ENCODE measurements around the gene IRX4.

IRX4 gene
- 0 reads per million in 2 donors for total RNA-seq

GRCh38 chr5:1882337-1883119, at the start of gene IRX4:
Gene IRX4, minus strand, starts transcription at chr5:1882925. Its CDS starts 278 bp downstream, at chr5:1882647.
- DNase-seq, result no peak

DNA sequence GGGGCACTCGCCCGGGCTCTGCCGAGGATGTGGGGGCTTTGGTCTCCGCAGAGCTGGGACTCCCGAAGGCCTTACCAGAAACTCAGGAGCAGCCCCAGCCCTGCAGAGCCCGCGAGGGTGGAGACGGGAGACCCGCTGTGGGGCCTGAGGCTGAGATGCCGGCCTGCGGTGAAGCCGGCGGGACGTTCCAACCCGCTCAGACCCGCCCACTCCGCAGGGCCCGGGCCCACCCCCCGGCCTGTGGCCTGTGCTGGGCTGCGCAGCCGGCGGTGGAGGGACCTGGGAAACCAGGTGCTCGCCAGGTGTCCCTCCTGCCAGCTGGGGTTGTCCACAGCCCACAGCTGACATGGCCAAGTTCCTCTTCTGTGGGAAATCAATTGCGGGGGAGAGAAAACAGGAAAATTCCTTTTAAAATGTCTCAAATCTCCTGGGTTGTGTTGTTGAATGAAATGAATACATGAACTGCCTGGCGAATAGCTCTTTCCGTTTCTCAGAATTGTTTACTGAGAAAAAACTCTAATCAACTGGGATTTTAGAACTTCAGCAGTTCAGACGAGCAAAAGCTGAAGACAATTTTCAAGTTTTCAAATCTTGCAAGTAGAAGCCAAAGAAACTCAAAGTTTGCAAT, 49.0 kb upstream of the IRX4 start:
- DNase-seq, result no peak

- no peak for DNase-seq
Observed at GRCh38 chr5:1930880-1931603, 48.3 kb upstream of the IRX4 start.

GRCh38 chr5:1930501-1930879, 47.8 kb upstream of the IRX4 start:
- DNase-seq, result no peak

GRCh38 chr5:1929108-1929991, 46.6 kb upstream of the IRX4 start:
- DNase-seq, result no peak

GRCh38 chr5:1926471-1927341, 44.0 kb upstream of the IRX4 start:
- no peak for DNase-seq

DNA sequence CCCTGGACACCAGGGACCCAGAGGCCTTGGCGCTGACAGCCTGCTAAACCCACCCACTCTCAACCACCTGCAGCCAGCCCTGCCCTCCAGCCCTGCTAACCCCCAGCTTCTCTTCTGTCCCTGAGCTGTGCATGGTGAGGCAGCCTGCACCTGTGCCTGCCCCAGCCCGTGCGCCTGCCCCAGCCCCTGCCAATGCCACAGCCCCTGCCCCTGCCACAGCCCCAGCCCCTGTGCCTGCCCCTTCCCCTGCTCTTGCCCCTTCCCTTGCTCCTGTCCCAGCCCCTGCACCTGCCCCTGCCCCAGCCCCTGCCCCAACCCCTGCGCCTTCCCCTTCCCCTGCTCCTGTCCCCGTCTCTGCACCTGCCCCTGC, 43.3 kb upstream of the IRX4 start:
- DNase-seq, result no peak

DNA sequence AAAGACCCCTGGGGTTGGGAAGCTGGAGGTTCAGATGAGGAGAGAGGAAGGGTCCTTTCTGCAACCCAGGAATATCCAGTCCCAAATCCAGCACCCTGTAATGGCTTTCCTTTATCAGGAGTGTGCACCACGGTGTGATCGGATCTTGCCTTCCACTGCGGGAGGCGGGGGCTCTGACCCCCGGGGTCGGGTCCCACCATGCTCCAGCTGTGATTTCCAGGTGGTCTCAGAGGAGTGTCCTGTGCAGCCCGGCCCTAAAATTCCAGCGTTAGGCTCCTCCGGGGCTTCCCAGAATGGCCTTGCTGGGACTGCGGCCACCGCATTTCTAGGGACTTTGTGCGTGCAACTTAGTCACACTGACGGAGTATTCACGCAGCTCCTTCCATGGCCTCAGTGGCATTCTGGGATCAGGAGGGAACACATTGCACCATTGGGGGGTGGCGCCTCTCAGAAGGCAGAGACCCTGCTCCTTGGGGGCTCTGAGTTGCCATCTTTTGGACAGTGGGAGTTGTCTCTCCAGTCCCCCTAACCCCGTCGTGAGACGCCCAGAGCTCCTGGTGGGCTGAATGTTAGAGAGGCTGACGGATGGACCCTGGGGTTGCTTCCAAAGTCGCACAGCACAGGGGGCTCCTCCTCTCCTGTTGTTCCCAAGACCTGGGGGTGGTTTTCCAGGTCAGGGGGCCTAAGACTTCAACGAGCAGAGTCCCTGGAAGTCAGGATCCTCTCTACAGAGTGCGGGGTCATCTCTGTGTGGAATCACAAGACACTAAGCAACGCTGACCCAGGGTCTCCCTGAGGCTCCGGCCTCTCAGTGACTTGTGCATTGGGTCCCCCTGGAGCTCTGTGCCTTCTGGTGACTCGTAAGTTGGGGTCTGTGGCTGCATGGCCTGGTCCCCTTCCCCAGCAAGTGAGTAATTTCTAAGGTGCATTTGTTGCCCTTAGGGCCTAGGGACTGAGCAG, 42.7 kb upstream of the IRX4 start:
- DNase-seq, result no peak

- DNase-seq, result no peak
Observed at GRCh38 chr5:1923766-1924165, 41.0 kb upstream of the IRX4 start.

- no peak for DNase-seq
Observed at GRCh38 chr5:1923341-1923740, 40.6 kb upstream of the IRX4 start.

DNA sequence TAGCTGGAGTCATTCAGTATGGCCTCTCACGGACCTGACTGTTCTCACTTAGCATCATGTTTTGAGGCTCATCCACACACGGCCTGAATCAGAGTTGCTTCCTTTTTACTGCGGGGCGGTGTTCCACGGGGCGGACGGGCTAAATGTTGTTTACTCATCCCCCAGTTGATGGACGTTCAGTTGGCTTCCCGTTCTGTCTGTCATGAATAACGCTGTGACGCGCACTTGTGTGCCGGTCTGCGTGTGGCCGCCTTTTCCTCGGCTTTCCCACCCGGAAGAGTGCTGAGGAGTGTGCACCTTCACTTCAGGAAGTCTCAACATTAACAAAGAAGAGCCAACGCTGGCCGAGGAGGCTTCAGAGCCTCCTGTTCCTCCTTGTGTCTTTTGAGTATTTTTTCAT, 39.0 kb upstream of the IRX4 start:
- DNase-seq, result no peak

- DNase-seq, result no peak
Observed at GRCh38 chr5:1919750-1920149, 37.0 kb upstream of the IRX4 start.

DNA sequence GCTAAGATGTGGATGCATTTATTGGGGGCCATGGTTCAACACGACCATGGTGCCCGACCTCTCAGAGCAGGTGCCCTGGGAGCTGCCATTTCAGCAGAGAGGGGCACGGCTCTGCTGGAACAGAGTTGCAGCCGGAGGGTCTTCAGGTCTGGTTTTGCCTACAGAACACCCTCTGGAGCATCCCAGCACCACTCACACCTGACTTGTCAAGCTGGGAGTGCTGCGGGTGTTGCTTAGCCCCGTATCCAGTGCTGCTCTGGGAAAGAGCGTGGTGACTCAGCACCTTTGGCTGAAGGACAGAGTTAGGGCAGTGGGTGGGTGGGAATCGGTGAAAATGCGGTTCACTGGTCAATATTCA, 36.5 kb upstream of the IRX4 start:
- no peak for DNase-seq

- no peak for DNase-seq
Observed at GRCh38 chr5:1918488-1919208, 35.9 kb upstream of the IRX4 start.

DNA sequence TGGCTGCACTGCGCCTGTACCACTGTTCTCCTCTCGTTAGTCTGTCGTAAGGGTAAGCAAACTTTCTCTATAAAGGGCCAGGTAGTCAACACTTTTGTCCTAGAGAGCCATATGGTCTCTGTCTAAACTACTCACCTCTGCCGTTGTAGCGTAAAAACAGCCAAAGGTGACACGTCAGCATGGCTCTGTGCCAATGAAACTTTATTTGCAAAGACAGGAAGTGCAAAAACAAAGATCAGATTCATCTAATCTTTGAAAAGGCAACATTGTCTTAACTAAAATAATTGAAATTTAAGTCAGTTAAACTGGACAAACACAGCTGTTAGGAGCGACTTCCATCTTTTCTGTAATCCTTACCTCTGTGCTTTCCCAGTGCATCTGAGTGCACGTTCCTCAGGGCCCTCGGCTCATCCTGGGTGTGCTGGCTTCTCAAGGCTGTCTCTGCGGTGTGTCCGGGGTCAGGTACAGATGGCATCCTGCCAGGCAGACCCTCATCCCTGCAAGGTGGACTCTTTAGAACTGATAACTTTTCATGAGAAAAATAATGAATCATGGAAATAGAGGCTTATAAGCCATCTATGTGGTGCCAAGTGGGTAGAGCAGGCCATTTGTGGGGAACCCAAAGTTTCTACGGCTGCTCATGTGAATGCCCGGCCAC, 35.2 kb upstream of the IRX4 start:
- no peak for DNase-seq

DNA sequence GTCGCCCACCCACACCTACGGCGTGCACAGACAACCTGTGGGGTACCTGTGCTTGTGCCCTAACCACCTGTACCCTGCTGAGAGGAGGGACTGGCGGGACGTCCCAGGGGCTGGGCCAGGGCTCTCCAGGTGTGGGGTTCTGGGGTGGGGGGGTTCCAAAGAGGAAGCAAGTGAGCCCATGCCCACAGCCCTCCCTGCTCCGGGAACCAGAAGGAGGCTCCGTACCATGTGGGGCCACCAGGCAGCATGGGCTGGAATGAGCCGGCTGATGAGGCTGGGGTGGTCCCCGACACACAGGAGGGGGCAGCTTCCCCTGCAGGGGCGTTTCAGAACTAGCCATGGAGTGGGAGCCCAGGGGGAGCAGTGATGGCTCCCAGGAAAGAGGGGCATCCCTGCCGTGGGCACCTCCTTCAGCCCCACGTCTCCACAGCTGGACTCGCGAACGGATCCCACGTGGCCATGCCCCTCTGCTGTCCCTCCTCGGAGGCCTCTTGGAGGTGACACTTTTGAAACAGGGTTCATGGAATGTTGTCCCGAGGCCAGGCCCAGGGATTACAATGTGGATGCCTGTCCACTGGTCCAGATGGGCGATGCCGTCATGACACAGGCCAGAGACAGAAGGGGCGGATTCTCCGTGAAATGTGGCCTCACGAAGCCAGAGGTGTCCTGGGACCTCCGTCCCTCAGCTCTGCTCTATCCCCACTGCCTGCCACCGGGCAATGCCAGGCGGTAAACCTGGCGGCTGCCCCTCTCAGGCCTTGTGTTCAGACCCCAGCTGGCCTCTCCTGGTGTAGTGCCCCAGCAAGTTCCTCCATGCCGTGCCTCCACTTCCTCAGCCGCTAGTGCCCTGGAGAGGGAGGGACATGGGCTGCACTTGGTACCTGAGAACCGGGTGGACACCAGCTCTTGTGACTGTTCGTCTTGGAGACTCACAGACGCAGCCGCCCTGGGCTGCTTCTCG, 33.6 kb upstream of the IRX4 start:
- DNase-seq, result no peak

- DNase-seq, result no peak
Observed at GRCh38 chr5:1915316-1915715, 32.6 kb upstream of the IRX4 start.

- no peak for DNase-seq
Observed at GRCh38 chr5:1914471-1914870, 31.7 kb upstream of the IRX4 start.

Data from T-helper 2 cell (primary cell).